ENCODE results near the gene CRELD2.

DNA sequence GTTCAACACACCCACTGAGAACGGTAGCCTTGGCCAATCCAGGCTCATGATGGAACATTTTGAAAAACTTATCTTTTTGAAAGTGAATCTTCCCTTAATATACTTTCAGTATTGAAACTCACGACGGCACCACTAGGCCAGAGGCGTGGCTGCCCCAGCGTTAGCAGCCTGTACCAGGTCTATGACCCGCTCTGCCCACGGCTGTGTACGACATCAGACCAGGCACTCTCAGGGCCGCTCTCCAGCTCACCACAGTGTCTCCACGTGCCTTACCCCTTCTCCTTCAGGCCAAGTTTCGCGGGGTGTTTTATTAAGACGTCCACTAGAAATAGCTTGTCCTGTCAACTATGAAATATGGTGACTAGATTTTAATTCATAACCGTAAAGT lies 31.4 kb upstream of the CRELD2 start:
- no peak for TF ChIP-seq POLR2A (IDR thresholded peaks at IDR 0.05; ENCODE audit: low read length)
- no peak for TF ChIP-seq GATA1 (IDR thresholded peaks at IDR 0.05; ENCODE audit: low read depth, low read length)
